MM.1S (cell line): ENCODE data around the gene INPP4A.

Source experiments
- DNase-seq: peaks from one replicate; pipeline ENCODE4 v3.0.0-alpha.2; 2015
- H2AFZ ChIP-seq: fragments of 300-600 bp; sonication (generic); 2 replicates; pipeline ENCODE4 v1.6.0; 2016; ENCODE audit warnings: antibody characterized with exemption, low read length
- H3F3A ChIP-seq: fragments of 300-600 bp; sonication (generic); 2 replicates; pipeline ENCODE4 v1.6.1; 2016; ENCODE audit warnings: mild to moderate bottlenecking, antibody characterized with exemption, low read length, moderate library complexity, mixed read lengths; ENCODE audit not compliant: insufficient read depth
- H3K27ac ChIP-seq: fragments of 300-600 bp; sonication (generic); 2 replicates; pipeline ENCODE4 v1.5.1; 2016; ENCODE audit warnings: mild to moderate bottlenecking, low read length
- H3K27me3 ChIP-seq: fragments of 300-600 bp; sonication (generic); replicated peaks from 2 replicates; pipeline ENCODE4 v1.6.0; 2016; ENCODE audit warnings: low read length; ENCODE audit not compliant: insufficient read depth
- H3K36me3 ChIP-seq: fragments of 300-600 bp; sonication (generic); replicated peaks from 2 replicates; pipeline ENCODE4 v1.6.1; 2016; ENCODE audit warnings: mild to moderate bottlenecking, low read length, mixed read lengths; ENCODE audit not compliant: insufficient read depth
- H3K4me1 ChIP-seq: fragments of 300-600 bp; sonication (generic); 2 replicates; pipeline ENCODE4 v1.6.1; 2016; ENCODE audit warnings: low read length, mixed read lengths
- H3K4me2 ChIP-seq: fragments of 300-600 bp; sonication (generic); 2 replicates; pipeline ENCODE4 v1.6.0; 2016; ENCODE audit warnings: low read depth, low read length
- H3K4me3 ChIP-seq: fragments of 300-600 bp; sonication (generic); 2 replicates; pipeline ENCODE4 v1.5.1; 2016; ENCODE audit warnings: low read length, mixed read lengths
- H3K79me2 ChIP-seq: fragments of 300-600 bp; sonication (generic); 2 replicates; pipeline ENCODE4 v1.6.1; 2016; ENCODE audit warnings: mixed run types, low read length, mixed read lengths
- H3K9ac ChIP-seq: fragments of 300-600 bp; sonication (generic); 2 replicates; pipeline ENCODE4 v1.6.1; 2016; ENCODE audit warnings: low read length, mixed read lengths
- H3K9me2 ChIP-seq: fragments of 300-600 bp; sonication (generic); replicated peaks from 2 replicates; pipeline ENCODE4 v1.6.1; 2016; ENCODE audit warnings: mild to moderate bottlenecking, low read length, mixed read lengths; ENCODE audit not compliant: insufficient read depth
- H3K9me3 ChIP-seq: fragments of 300-600 bp; sonication (generic); replicated peaks from 2 replicates; pipeline ENCODE4 v1.6.1; 2016; ENCODE audit warnings: mild to moderate bottlenecking, low read length, mixed read lengths; ENCODE audit not compliant: insufficient read depth
- H4K20me1 ChIP-seq: fragments of 300-600 bp; sonication (generic); 2 replicates; pipeline ENCODE4 v1.6.1; 2016; ENCODE audit warnings: mild to moderate bottlenecking, low read length, moderate library complexity, mixed read lengths; ENCODE audit not compliant: insufficient read depth
- CTCF ChIP-seq: fragments of 300-600 bp; sonication (generic); IDR thresholded peaks from 2 replicates; pipeline ENCODE4 v1.5.1; 2016; ENCODE audit warnings: antibody characterized with exemption, low read length, mixed read lengths
- EZH2 ChIP-seq: fragments of 300-600 bp; sonication (generic); optimal IDR thresholded peaks from 2 replicates; pipeline ENCODE3; 2017; ENCODE audit warnings: low read depth, mild to moderate bottlenecking, antibody characterized with exemption, low read length, mixed read lengths
- EZH2phosphoT487 ChIP-seq: fragments of 300-600 bp; sonication (generic); IDR thresholded peaks from 2 replicates; pipeline ENCODE4 v1.6.1; 2018; ENCODE audit warnings: antibody characterized with exemption, low read length

INPP4A gene

GRCh38 chr2:98560256-98560771, 115.7 kb downstream of the INPP4A start:
- H3K9me2 ChIP-seq: no peaks in the 10 kb centered on the region
- H3K9ac ChIP-seq: no peak overlapping the region
- peaks cover 88% of the 10 kb centered on the region for H3K79me2 ChIP-seq
- H3K4me1 ChIP-seq: peaks cover 12% of the 10 kb centered on the region
- no peaks in the 10 kb centered on the region for H4K20me1 ChIP-seq
- no peaks in the 10 kb centered on the region for H3K9me3 ChIP-seq
- H3K36me3 ChIP-seq: peaks cover 25% of the 10 kb centered on the region
- TF ChIP-seq EZH2phosphoT487 (no peak), EZH2 (no peak), CTCF (no peak)
- H3K4me3 ChIP-seq: no peak overlapping the region
- no peak overlapping the region for H3K27ac ChIP-seq
- no peaks in the 10 kb centered on the region for H3F3A ChIP-seq
- no peak for DNase-seq
- H2AFZ ChIP-seq: no peak overlapping the region
- H3K27me3 ChIP-seq: no peaks in the 10 kb centered on the region
- H3K4me2 ChIP-seq: no peak overlapping the region

- Histone ChIP-seq H3K9ac (no peak overlapping the region), H2AFZ (no peak overlapping the region), H3K9me3 (no peaks in the 10 kb centered on the region), H3K4me2 (no peak overlapping the region), H3K79me2 (peaks cover 89% of the 10 kb centered on the region), H3K27ac (no peak overlapping the region), H3K36me3 (peaks cover 31% of the 10 kb centered on the region), H4K20me1 (no peaks in the 10 kb centered on the region), H3K9me2 (no peaks in the 10 kb centered on the region), H3K27me3 (no peaks in the 10 kb centered on the region), H3K4me1 (peaks cover 5% of the 10 kb centered on the region), H3K4me3 (no peak overlapping the region), H3F3A (no peaks in the 10 kb centered on the region)
- DNase-seq: no peak
- TF ChIP-seq EZH2 (no peak), EZH2phosphoT487 (no peak), CTCF (no peak)
These were observed 116.4 kb downstream of the INPP4A start for GRCh38 chr2:98561018-98561417.

- Histone ChIP-seq H3K79me2 (peaks cover 91% of the 10 kb centered on the region), H3F3A (no peaks in the 10 kb centered on the region), H3K4me1 (no peaks in the 10 kb centered on the region), H3K9ac (no peak overlapping the region), H4K20me1 (no peaks in the 10 kb centered on the region), H3K27ac (no peak overlapping the region), H3K36me3 (peaks cover 38% of the 10 kb centered on the region), H3K27me3 (no peaks in the 10 kb centered on the region), H3K4me3 (no peak overlapping the region), H3K4me2 (no peak overlapping the region), H3K9me3 (no peaks in the 10 kb centered on the region), H3K9me2 (no peaks in the 10 kb centered on the region), H2AFZ (no peak overlapping the region)
- no peak for TF ChIP-seq CTCF
- no peak for TF ChIP-seq EZH2phosphoT487
- no peak for TF ChIP-seq EZH2
- DNase-seq: no peak
These were observed 117.4 kb downstream of the INPP4A start for GRCh38 chr2:98561902-98562695.
